Endothelial cell (in vitro differentiated cells): Measurements from ENCODE around the gene CD9. TPM values are rescaled to one million over a fixed set of nuclear protein-coding genes. Genes with fewer than 3 reads are reported as not detected.
"Not testable (repeated sequence)": the region's sequence is repeated elsewhere in the genome, so short reads cannot be mapped to it uniquely, and the experiment has no call there.

Experiments used
- DNase-seq: peaks from one replicate; pipeline ENCODE4 v3.0.0; 2021; ENCODE audit warnings: low spot score
- H3K27ac Mint-ChIP-seq: one replicate; pipeline ENCODE4 v1.8.0; 2021; ENCODE audit warnings: mixed read lengths, inconsistent platforms; ENCODE audit not compliant: unreplicated experiment
- H3K27me3 Mint-ChIP-seq: one replicate; pipeline ENCODE4 v1.8.0; 2021; ENCODE audit warnings: mild to moderate bottlenecking, moderate library complexity, mixed read lengths, inconsistent platforms; ENCODE audit not compliant: unreplicated experiment
- H3K36me3 Mint-ChIP-seq: one replicate; pipeline ENCODE4 v1.8.0; 2021; ENCODE audit warnings: mild to moderate bottlenecking, low read depth, mixed read lengths, inconsistent platforms; ENCODE audit not compliant: unreplicated experiment
- H3K4me1 Mint-ChIP-seq: one replicate; pipeline ENCODE4 v1.8.0; 2021; ENCODE audit warnings: mild to moderate bottlenecking, mixed read lengths, inconsistent platforms; ENCODE audit not compliant: unreplicated experiment
- H3K4me3 Mint-ChIP-seq: one replicate; pipeline ENCODE4 v1.8.0; 2021; ENCODE audit warnings: mild to moderate bottlenecking, mixed read lengths, inconsistent platforms; ENCODE audit not compliant: unreplicated experiment
- H3K9me3 Mint-ChIP-seq: one replicate; pipeline ENCODE4 v1.8.0; 2021; ENCODE audit warnings: mixed read lengths, inconsistent platforms; ENCODE audit not compliant: unreplicated experiment
- total RNA-seq: library from RNA; stranded (reverse); fragmentation: NEBNext Ultra II Directional; extraction: Animal tissue kit (Norgen Biotek cat#: 25700); gene quantifications from one replicate; pipeline ENCODE4 v1.2.1, GENCODE V29; 2021; ENCODE audit not compliant: unreplicated experiment
- TF ChIP-seq, protein P1 (sequence below): fragments of 200-600 bp; sonication (generic); IDR thresholded peaks from one replicate; pipeline ENCODE4 v1.5.0; 2021; ENCODE audit warnings: antibody characterized with exemption; ENCODE audit not compliant: unreplicated experiment

CD9 gene
- total RNA-seq, 1 donor from 2014 or later = 67.2 TPM

DNA sequence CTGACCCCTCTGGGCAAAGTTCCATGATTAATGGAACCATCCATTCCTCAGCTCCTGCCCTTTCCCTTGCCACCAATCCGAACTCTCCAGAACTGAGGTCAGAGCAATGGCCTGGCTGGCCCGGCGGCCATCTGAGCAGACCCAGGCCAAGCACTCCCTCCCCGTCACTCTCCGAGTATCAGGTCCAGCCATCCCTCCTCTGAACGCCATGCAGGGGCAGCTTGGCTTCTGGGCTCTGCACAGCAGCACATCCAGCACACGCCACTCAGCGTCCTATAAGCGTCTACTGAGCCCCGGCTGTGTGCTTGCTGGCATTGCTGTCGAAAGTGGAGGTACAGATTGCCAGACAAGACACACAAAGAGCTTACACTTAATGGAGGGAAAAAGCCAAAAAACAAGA, 41.5 kb upstream of the CD9 start:
- H3K4me3 Mint-ChIP-seq = no peak overlapping the region
- H3K9me3 Mint-ChIP-seq = no peaks in the 10 kb centered on the region
- peaks cover 13% of the 10 kb centered on the region for H3K27me3 Mint-ChIP-seq
- H3K4me1 Mint-ChIP-seq = peaks cover 25% of the 10 kb centered on the region
- TF ChIP-seq, protein P1, sequence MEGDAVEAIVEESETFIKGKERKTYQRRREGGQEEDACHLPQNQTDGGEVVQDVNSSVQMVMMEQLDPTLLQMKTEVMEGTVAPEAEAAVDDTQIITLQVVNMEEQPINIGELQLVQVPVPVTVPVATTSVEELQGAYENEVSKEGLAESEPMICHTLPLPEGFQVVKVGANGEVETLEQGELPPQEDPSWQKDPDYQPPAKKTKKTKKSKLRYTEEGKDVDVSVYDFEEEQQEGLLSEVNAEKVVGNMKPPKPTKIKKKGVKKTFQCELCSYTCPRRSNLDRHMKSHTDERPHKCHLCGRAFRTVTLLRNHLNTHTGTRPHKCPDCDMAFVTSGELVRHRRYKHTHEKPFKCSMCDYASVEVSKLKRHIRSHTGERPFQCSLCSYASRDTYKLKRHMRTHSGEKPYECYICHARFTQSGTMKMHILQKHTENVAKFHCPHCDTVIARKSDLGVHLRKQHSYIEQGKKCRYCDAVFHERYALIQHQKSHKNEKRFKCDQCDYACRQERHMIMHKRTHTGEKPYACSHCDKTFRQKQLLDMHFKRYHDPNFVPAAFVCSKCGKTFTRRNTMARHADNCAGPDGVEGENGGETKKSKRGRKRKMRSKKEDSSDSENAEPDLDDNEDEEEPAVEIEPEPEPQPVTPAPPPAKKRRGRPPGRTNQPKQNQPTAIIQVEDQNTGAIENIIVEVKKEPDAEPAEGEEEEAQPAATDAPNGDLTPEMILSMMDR = no peak
- no peak for DNase-seq
- peaks cover 4% of the 10 kb centered on the region for H3K36me3 Mint-ChIP-seq
- no peak overlapping the region for H3K27ac Mint-ChIP-seq

GRCh38 chr12:6159166-6160011, 40.8 kb upstream of the CD9 start:
- H3K9me3 Mint-ChIP-seq, DNase-seq, H3K36me3 Mint-ChIP-seq, H3K4me3 Mint-ChIP-seq, H3K27ac Mint-ChIP-seq: not testable (repeated sequence)
- Mint-ChIP-seq H3K27me3 (peaks cover 13% of the 10 kb centered on the region), H3K4me1 (peaks cover 25% of the 10 kb centered on the region)

GRCh38 chr12:6160049-6160649, 40.1 kb upstream of the CD9 start:
- H3K4me3 Mint-ChIP-seq, H3K36me3 Mint-ChIP-seq, H3K9me3 Mint-ChIP-seq, DNase-seq, H3K27ac Mint-ChIP-seq: not testable (repeated sequence)
- Mint-ChIP-seq H3K27me3 (peaks cover 13% of the 10 kb centered on the region), H3K4me1 (peaks cover 21% of the 10 kb centered on the region)

GRCh38 chr12:6161124-6161882, 38.9 kb upstream of the CD9 start:
- H3K9me3 Mint-ChIP-seq = no peaks in the 10 kb centered on the region
- no peak overlapping the region for H3K27ac Mint-ChIP-seq
- DNase-seq = no peak
- TF ChIP-seq, protein P1 = no peak
- H3K4me3 Mint-ChIP-seq = no peak overlapping the region
- peaks cover 21% of the 10 kb centered on the region for H3K4me1 Mint-ChIP-seq
- peaks cover 13% of the 10 kb centered on the region for H3K27me3 Mint-ChIP-seq
- peaks cover 4% of the 10 kb centered on the region for H3K36me3 Mint-ChIP-seq

GRCh38 chr12:6163416-6164060, 36.7 kb upstream of the CD9 start:
- Mint-ChIP-seq H3K4me3 (no peak overlapping the region), H3K27me3 (peaks cover 10% of the 10 kb centered on the region), H3K4me1 (peaks cover 10% of the 10 kb centered on the region), H3K9me3 (no peaks in the 10 kb centered on the region), H3K36me3 (peaks cover 4% of the 10 kb centered on the region), H3K27ac (no peak overlapping the region)
- no peak for DNase-seq
- TF ChIP-seq, protein P1 = no peak
